Tibial nerve (tissue), 4 donors: ENCODE results near the gene MMP28.

Experiments
- EP300 ChIP-seq, 2 donors: sonication (generic); formaldehyde crosslinking; IDR thresholded peaks; one replicate each; pipeline ENCODE4 v1.6.1; 2017; ENCODE audit warnings: antibody characterized with exemption in 2 of 2, mild to moderate bottlenecking in 1 of 2
- POLR2A ChIP-seq, 2 donors: fragments of 450-650 bp; IDR thresholded peaks; one replicate each; pipeline ENCODE4 v1.6.1; 2017; ENCODE audit warnings: antibody characterized with exemption in 2 of 2, mild to moderate bottlenecking in 2 of 2, moderate library complexity in 2 of 2
- TF ChIP-seq, protein P1 (sequence below), 5 experiments: fragments of 200-600 bp in 3 of 5; fragments of 450-650 bp in 2 of 5; sonication (generic) in 3 of 5; IDR thresholded peaks; one replicate each; pipeline ENCODE4 v1.5.1; 2016 to 2019; ENCODE audit warnings: antibody characterized with exemption in 5 of 5, mild to moderate bottlenecking in 3 of 5, moderate library complexity in 2 of 5

DNA sequence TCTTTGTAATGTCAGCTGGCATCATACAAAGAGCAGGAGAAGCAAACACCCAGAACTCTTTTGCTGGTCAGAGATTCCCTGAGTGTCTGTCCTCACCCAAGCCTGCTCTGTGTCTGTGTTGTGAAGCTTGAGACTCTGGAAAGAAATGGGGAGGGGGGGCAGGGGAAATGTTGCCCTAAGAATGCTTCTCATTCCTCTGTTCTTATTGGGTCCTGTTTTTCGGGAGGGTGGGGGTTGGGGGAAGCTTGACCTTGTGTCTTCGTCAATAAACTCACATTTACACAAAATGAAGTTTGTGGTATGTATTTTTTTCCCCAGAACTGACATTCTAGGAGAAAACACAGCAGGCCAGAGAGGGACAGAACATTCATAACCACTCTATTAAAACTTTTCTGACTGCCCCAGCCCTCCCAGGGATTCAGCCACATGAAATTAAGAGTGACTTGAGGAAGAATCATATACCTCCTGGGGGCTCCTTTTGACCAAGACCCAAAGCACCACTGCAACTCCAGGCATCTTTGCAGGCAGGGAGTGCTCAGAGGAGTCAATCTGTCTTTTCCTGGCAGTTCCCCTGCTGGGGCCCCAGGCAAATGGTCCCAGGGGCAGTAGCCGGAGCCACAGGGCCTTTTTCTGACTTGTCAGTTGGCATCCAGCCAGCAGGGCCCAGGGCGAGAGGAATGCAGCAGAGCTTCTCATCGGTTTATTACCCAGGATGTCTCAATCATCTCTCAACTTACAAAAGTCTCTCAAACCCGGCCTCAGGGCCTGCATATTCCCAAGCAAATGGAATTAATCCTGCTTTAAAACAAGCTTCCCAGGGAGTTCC, 69.1 kb downstream of the MMP28 start:
- TF ChIP-seq, protein P1, sequence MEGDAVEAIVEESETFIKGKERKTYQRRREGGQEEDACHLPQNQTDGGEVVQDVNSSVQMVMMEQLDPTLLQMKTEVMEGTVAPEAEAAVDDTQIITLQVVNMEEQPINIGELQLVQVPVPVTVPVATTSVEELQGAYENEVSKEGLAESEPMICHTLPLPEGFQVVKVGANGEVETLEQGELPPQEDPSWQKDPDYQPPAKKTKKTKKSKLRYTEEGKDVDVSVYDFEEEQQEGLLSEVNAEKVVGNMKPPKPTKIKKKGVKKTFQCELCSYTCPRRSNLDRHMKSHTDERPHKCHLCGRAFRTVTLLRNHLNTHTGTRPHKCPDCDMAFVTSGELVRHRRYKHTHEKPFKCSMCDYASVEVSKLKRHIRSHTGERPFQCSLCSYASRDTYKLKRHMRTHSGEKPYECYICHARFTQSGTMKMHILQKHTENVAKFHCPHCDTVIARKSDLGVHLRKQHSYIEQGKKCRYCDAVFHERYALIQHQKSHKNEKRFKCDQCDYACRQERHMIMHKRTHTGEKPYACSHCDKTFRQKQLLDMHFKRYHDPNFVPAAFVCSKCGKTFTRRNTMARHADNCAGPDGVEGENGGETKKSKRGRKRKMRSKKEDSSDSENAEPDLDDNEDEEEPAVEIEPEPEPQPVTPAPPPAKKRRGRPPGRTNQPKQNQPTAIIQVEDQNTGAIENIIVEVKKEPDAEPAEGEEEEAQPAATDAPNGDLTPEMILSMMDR (IDR thresholded peaks at IDR 0.05): no peak
- TF ChIP-seq EP300 (IDR thresholded peaks at IDR 0.05): no peak
- TF ChIP-seq POLR2A (IDR thresholded peaks at IDR 0.05): no peak
